GM12892 (cell line): ENCODE measurements around the gene NEURL1.

ENCODE experiments used
- POLR2A ChIP-seq: IDR thresholded peaks from 2 replicates; pipeline ENCODE4 v1.6.1; 2011; ENCODE audit warnings: low read depth, low read length, control low read depth
- TAF1 ChIP-seq: IDR thresholded peaks from 2 replicates; pipeline ENCODE4 v1.6.1; 2011; ENCODE audit warnings: low read depth, mild to moderate bottlenecking, control low read depth, low read length, borderline replicate concordance

- TF ChIP-seq POLR2A = no peak
- TF ChIP-seq TAF1 = no peak
Observed at GRCh38 chr10:103605359-103606096, 112.0 kb downstream of the NEURL1 start.
